ENCODE data around the gene IFI6.
"Not testable (repeated sequence)": the region's sequence is repeated elsewhere in the genome, so short reads cannot be mapped to it uniquely, and the experiment has no call there.

Gene IFI6

GRCh38 chr1:27652111-27652864 is 19.7 kb downstream of the IFI6 start:
- in situ Hi-C loops (cut with HindIII; ENCODE audit: low sequenced_read_pairs), result no loop called here

- in situ Hi-C loops (cut with HindIII; ENCODE audit: low sequenced_read_pairs), result no loop called here
These were observed 21.3 kb downstream of the IFI6 start for GRCh38 chr1:27650539-27651175.

- in situ Hi-C loops (cut with HindIII; ENCODE audit: low sequenced_read_pairs), result no loop called here
These were observed 21.8 kb downstream of the IFI6 start for GRCh38 chr1:27650171-27650538.

- in situ Hi-C loops (cut with HindIII; ENCODE audit: low sequenced_read_pairs), result no loop called here
These were observed 22.7 kb downstream of the IFI6 start for GRCh38 chr1:27649306-27649635.

GRCh38 chr1:27648602-27649305 is 23.2 kb downstream of the IFI6 start:
- in situ Hi-C loops (cut with HindIII; ENCODE audit: low sequenced_read_pairs), result no loop called here

- in situ Hi-C loops (cut with HindIII; ENCODE audit: low sequenced_read_pairs), result no loop called here
These were observed 24.7 kb downstream of the IFI6 start for GRCh38 chr1:27647328-27647727.

GRCh38 chr1:27646676-27647075 is 25.3 kb downstream of the IFI6 start:
- in situ Hi-C loops (cut with HindIII; ENCODE audit: low sequenced_read_pairs), result no loop called here

GRCh38 chr1:27645071-27645415 is 26.9 kb downstream of the IFI6 start:
- in situ Hi-C loops (cut with HindIII; ENCODE audit: low sequenced_read_pairs), result no loop called here

GRCh38 chr1:27644369-27645070 is 27.5 kb downstream of the IFI6 start:
- in situ Hi-C loops (cut with HindIII; ENCODE audit: low sequenced_read_pairs), result no loop called here

GRCh38 chr1:27643600-27644368 is 28.2 kb downstream of the IFI6 start:
- in situ Hi-C loops (cut with HindIII; ENCODE audit: low sequenced_read_pairs), result no loop called here

GRCh38 chr1:27640514-27640913 is 31.5 kb downstream of the IFI6 start:
- in situ Hi-C loops (cut with HindIII; ENCODE audit: low sequenced_read_pairs), result not testable (repeated sequence)

- in situ Hi-C loops (cut with HindIII; ENCODE audit: low sequenced_read_pairs), result no loop called here
These were observed 33.2 kb downstream of the IFI6 start for GRCh38 chr1:27638805-27639204.

GRCh38 chr1:27638047-27638734 is 33.8 kb downstream of the IFI6 start:
- in situ Hi-C loops (cut with HindIII; ENCODE audit: low sequenced_read_pairs), result no loop called here

- in situ Hi-C loops (cut with HindIII; ENCODE audit: low sequenced_read_pairs), result no loop called here
These were observed 36.4 kb downstream of the IFI6 start for GRCh38 chr1:27635396-27636142.

- in situ Hi-C loops (cut with HindIII; ENCODE audit: low sequenced_read_pairs), result no loop called here
These were observed 37.0 kb downstream of the IFI6 start, which contains the start of gene FGR for GRCh38 chr1:27634985-27635367. Gene FGR, minus strand, starts transcription at chr1:27635185. Its CDS starts 11,269 bp downstream, at chr1:27623916.

- in situ Hi-C loops (cut with HindIII; ENCODE audit: low sequenced_read_pairs), result no loop called here
These were observed 37.6 kb downstream of the IFI6 start for GRCh38 chr1:27634177-27634984.

- in situ Hi-C loops (cut with HindIII; ENCODE audit: low sequenced_read_pairs), result no loop called here
These were observed 38.3 kb downstream of the IFI6 start for GRCh38 chr1:27633640-27634176.

GRCh38 chr1:27633298-27633610 is 38.7 kb downstream of the IFI6 start:
- in situ Hi-C loops (cut with HindIII; ENCODE audit: low sequenced_read_pairs), result no loop called here

Data from DLD1 (cell line).